Measurements from ENCODE around the gene NCAM2. TPM values are rescaled to one million over a fixed set of nuclear protein-coding genes. Genes with fewer than 3 reads are reported as not detected.

Gene NCAM2
- total RNA-seq, 1 experiment from 2014 or later = not detected

- Histone ChIP-seq H3K79me2 (ENCODE audit: insufficient read depth, low read length) (no peaks in the 10 kb centered on the region), H3K4me2 (ENCODE audit: low read length) (no peak overlapping the region), H4K20me1 (ENCODE audit: insufficient read depth) (no peaks in the 10 kb centered on the region), H2AFZ (ENCODE audit: low read depth, low read length, poor library complexity, severe bottlenecking) (no peak overlapping the region), H3K4me1 (ENCODE audit: control insufficient read depth in 1 of 2, insufficient read depth in 2 of 2, low read length in 2 of 2) (no peaks in the 10 kb centered on the region), H3K27me3 (ENCODE audit: insufficient read depth, low read length) (no peaks in the 10 kb centered on the region), H3K9me2 (ENCODE audit: insufficient read depth) (no peaks in the 10 kb centered on the region), H3K4me3 (replicated peaks in 1 of 2; ENCODE audit: low read depth in 1 of 2, low read length in 2 of 2) (no peak overlapping the region), H3K9me3 (ENCODE audit: control insufficient read depth in 1 of 2, insufficient read depth in 1 of 2, low read depth in 1 of 2, low read length in 2 of 2) (peaks cover 3 to 8% of the 10 kb centered on the region in 2 experiments; a peak in 3 of 4 replicates), H3K36me3 (ENCODE audit: control insufficient read depth in 1 of 2, insufficient read depth in 2 of 2, low read length in 2 of 2) (no peaks in the 10 kb centered on the region), H3K9ac (ENCODE audit: low read length) (no peak overlapping the region), H3K27ac (ENCODE audit: low read depth, low read length) (no peak overlapping the region)
- TF ChIP-seq JUND (IDR thresholded peaks at IDR 0.05) (no peak), SIN3A (IDR thresholded peaks at IDR 0.05; ENCODE audit: low read depth) (no peak), TCF7L2 (IDR thresholded peaks at IDR 0.05; ENCODE audit: borderline replicate concordance, extremely low read depth, insufficient read depth, insufficient read length) (no peak), YY1 (IDR thresholded peaks at IDR 0.05; ENCODE audit: extremely low read depth, insufficient replicate concordance, low read depth, low read length) (no peak), FOSL1 (IDR thresholded peaks at IDR 0.05; ENCODE audit: low read depth) (no peak), ZFX (IDR thresholded peaks at IDR 0.05) (no peak), EGR1 (IDR thresholded peaks at IDR 0.05; ENCODE audit: low read depth) (no peak), CEBPB (IDR thresholded peaks at IDR 0.05; ENCODE audit: low read depth) (no peak), RAD21 (IDR thresholded peaks at IDR 0.05; ENCODE audit: low read depth) (no peak), ZBTB33 (IDR thresholded peaks at IDR 0.05; ENCODE audit: extremely low read depth, insufficient replicate concordance, low read length) (no peak), CBX3 (IDR thresholded peaks at IDR 0.05; ENCODE audit: low read depth) (no peak), EZH2phosphoT487 (IDR thresholded peaks at IDR 0.05; ENCODE audit: borderline replicate concordance) (no peak), POLR2A (IDR thresholded peaks at IDR 0.05; ENCODE audit: borderline replicate concordance, extremely low read depth, insufficient read depth, insufficient read length) (no peak), ELF1 (IDR thresholded peaks at IDR 0.05; ENCODE audit: borderline replicate concordance, low read depth) (no peak)
- TF ChIP-seq, protein P1, sequence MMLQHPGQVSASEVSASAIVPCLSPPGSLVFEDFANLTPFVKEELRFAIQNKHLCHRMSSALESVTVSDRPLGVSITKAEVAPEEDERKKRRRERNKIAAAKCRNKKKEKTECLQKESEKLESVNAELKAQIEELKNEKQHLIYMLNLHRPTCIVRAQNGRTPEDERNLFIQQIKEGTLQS (IDR thresholded peaks at IDR 0.05) = no peak
- TF ChIP-seq, protein P2, sequence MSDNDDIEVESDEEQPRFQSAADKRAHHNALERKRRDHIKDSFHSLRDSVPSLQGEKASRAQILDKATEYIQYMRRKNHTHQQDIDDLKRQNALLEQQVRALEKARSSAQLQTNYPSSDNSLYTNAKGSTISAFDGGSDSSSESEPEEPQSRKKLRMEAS (IDR thresholded peaks at IDR 0.05) = no peak
- TF ChIP-seq, protein P3, sequence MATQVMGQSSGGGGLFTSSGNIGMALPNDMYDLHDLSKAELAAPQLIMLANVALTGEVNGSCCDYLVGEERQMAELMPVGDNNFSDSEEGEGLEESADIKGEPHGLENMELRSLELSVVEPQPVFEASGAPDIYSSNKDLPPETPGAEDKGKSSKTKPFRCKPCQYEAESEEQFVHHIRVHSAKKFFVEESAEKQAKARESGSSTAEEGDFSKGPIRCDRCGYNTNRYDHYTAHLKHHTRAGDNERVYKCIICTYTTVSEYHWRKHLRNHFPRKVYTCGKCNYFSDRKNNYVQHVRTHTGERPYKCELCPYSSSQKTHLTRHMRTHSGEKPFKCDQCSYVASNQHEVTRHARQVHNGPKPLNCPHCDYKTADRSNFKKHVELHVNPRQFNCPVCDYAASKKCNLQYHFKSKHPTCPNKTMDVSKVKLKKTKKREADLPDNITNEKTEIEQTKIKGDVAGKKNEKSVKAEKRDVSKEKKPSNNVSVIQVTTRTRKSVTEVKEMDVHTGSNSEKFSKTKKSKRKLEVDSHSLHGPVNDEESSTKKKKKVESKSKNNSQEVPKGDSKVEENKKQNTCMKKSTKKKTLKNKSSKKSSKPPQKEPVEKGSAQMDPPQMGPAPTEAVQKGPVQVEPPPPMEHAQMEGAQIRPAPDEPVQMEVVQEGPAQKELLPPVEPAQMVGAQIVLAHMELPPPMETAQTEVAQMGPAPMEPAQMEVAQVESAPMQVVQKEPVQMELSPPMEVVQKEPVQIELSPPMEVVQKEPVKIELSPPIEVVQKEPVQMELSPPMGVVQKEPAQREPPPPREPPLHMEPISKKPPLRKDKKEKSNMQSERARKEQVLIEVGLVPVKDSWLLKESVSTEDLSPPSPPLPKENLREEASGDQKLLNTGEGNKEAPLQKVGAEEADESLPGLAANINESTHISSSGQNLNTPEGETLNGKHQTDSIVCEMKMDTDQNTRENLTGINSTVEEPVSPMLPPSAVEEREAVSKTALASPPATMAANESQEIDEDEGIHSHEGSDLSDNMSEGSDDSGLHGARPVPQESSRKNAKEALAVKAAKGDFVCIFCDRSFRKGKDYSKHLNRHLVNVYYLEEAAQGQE (IDR thresholded peaks at IDR 0.05; ENCODE audit: low read depth) = no peak
- ATAC-seq (no peak), DNase-seq (ENCODE audit: low read depth, low spot score) (no peak)
- RAD21 ChIA-PET (ENCODE audit: low non-redundant PET in 1 of 2, low total read pairs in 2 of 2, uncharacterized antibody in 2 of 2, unreplicated experiment in 2 of 2) = no interaction called here
- POLR2A ChIA-PET = no interaction called here
- no TSS peak for BruUV-seq (replicated peaks)
- CTCF ChIA-PET = no interaction called here
- intact Hi-C loops (cut with micrococcal nuclease) = no loop called here
Observed at GRCh38 chr21:21232320-21232719, 234.1 kb downstream of the NCAM2 start.

All from HCT116 (cell line).